ENCODE results near the gene CFAP157. TPM values are rescaled to one million over a fixed set of nuclear protein-coding genes. Genes with fewer than 3 reads are reported as not detected.

Gene CFAP157
- total and polyA plus RNA-seq, 2 of the 13 experiments (the other 11 are each of a cell fraction or from before 2014, with no cell fraction given), result 0.07 TPM; not detected in 1

DNA sequence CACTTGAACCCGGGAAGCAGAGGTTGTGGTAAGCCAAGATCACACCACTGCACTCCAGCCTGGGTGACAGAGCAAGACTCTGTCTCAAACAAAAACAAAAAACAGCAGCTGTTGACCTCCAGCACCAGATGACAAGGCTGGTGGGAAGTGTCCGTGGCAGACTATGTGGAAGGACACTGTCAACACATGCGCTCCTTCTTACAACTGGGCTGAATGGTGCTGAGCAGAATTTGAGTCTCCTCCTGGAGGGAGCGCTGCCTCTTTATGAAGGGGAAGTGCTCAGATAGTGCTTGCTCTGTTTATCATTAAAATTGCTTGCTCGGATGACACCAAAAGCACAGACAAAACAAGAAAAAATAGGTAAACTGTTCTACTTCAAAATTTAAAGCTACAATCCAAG lies 9.2 kb upstream of the CFAP157 start:
- Histone ChIP-seq H3K36me3 (replicated peaks in 1 of 2; ENCODE audit: control insufficient read depth in 1 of 2, insufficient read depth in 2 of 2, low read length in 2 of 2) (no peaks in the 10 kb centered on the region), H4K20me1 (ENCODE audit: insufficient read depth, low read length) (no peaks in the 10 kb centered on the region), H3K4me2 (ENCODE audit: low read depth, low read length) (no peak overlapping the region), H3K9ac (ENCODE audit: insufficient read depth, low read depth, low read length) (no peak overlapping the region), H3K4me3 (replicated peaks in 1 of 3; ENCODE audit: insufficient read depth in 1 of 3, low read depth in 2 of 3, low read length in 3 of 3) (no peak overlapping the region), H3K9me3 (ENCODE audit: low read length) (no peaks in the 10 kb centered on the region), H3K27me3 (ENCODE audit: control insufficient read depth in 1 of 2, insufficient read depth in 2 of 2, low read length in 2 of 2) (no peaks in the 10 kb centered on the region), H2AFZ (ENCODE audit: low read length) (no peak overlapping the region), H3K27ac (ENCODE audit: extremely low read length, insufficient read depth, low read length) (no peak overlapping the region), H3K79me2 (ENCODE audit: insufficient read depth, low read length) (no peaks in the 10 kb centered on the region), H3K4me1 (ENCODE audit: insufficient read depth, low read length) (peaks cover 10% of the 10 kb centered on the region; the same call in 1 of the 2 replicates)
- BruUV-seq (replicated peaks), result no TSS peak
- 53% methylated on average over 5 of the region's 5 CpGs for WGBS (ENCODE audit: low lambda C conversion rate)
- DNase-seq (ENCODE audit: low spot score), result no peak
- CTCF ChIA-PET (ENCODE audit: low intra/inter-chr PET ratio, low total read pairs), result no interaction called here
- intact Hi-C loops (cut with micrococcal nuclease; ENCODE audit: unreplicated experiment), result no loop called here
- in situ Hi-C loops (cut with HindIII; ENCODE audit: extremely low pct_ligation_motif_present, low pct_unique_long_range_greater_than_20kb), result no loop called here
- POLR2A ChIA-PET, result no interaction called here
- FAIRE-seq, result no peak
- ATAC-seq, result no peak
- TF ChIP-seq, protein P1, sequence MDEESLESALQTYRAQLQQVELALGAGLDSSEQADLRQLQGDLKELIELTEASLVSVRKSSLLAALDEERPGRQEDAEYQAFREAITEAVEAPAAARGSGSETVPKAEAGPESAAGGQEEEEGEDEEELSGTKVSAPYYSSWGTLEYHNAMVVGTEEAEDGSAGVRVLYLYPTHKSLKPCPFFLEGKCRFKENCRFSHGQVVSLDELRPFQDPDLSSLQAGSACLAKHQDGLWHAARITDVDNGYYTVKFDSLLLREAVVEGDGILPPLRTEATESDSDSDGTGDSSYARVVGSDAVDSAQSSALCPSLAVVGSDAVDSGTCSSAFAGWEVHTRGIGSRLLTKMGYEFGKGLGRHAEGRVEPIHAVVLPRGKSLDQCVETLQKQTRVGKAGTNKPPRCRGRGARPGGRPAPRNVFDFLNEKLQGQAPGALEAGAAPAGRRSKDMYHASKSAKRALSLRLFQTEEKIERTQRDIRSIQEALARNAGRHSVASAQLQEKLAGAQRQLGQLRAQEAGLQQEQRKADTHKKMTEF (CRISPR knock-in tag; IDR thresholded peaks at IDR 0.05), result no peak
- no peak for TF ChIP-seq ELF4 (CRISPR knock-in tag; IDR thresholded peaks at IDR 0.05; ENCODE audit: borderline replicate concordance)
- no peak for TF ChIP-seq ZNF660 (CRISPR knock-in tag; IDR thresholded peaks at IDR 0.05; ENCODE audit: borderline replicate concordance, low read depth)
- TF ChIP-seq HDAC6 (IDR thresholded peaks at IDR 0.05; ENCODE audit: low read depth, low read length), result no peak
- no peak for TF ChIP-seq ZNF780A (CRISPR knock-in tag; IDR thresholded peaks at IDR 0.05)
- TF ChIP-seq MED1 (CRISPR knock-in tag; IDR thresholded peaks at IDR 0.05), result no peak
- TF ChIP-seq, protein P2, sequence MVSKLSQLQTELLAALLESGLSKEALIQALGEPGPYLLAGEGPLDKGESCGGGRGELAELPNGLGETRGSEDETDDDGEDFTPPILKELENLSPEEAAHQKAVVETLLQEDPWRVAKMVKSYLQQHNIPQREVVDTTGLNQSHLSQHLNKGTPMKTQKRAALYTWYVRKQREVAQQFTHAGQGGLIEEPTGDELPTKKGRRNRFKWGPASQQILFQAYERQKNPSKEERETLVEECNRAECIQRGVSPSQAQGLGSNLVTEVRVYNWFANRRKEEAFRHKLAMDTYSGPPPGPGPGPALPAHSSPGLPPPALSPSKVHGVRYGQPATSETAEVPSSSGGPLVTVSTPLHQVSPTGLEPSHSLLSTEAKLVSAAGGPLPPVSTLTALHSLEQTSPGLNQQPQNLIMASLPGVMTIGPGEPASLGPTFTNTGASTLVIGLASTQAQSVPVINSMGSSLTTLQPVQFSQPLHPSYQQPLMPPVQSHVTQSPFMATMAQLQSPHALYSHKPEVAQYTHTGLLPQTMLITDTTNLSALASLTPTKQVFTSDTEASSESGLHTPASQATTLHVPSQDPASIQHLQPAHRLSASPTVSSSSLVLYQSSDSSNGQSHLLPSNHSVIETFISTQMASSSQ (IDR thresholded peaks at IDR 0.05; ENCODE audit: low read depth), result no peak
- TF ChIP-seq, protein P2 (CRISPR knock-in tag; IDR thresholded peaks at IDR 0.05; ENCODE audit: borderline replicate concordance), result no peak
- no peak for TF ChIP-seq CEBPB (IDR thresholded peaks at IDR 0.05; ENCODE audit: borderline replicate concordance, low read depth, low read length)
- TF ChIP-seq, protein P3, sequence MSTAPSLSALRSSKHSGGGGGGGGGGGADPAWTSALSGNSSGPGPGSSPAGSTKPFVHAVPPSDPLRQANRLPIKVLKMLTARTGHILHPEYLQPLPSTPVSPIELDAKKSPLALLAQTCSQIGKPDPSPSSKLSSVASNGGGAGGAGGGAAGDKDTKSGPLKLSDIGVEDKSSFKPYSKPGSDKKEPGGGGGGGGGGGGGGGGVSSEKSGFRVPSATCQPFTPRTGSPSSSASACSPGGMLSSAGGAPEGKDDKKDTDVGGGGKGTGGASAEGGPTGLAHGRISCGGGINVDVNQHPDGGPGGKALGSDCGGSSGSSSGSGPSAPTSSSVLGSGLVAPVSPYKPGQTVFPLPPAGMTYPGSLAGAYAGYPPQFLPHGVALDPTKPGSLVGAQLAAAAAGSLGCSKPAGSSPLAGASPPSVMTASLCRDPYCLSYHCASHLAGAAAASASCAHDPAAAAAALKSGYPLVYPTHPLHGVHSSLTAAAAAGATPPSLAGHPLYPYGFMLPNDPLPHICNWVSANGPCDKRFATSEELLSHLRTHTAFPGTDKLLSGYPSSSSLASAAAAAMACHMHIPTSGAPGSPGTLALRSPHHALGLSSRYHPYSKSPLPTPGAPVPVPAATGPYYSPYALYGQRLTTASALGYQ (CRISPR knock-in tag; IDR thresholded peaks at IDR 0.05), result no peak
- TF ChIP-seq, protein P4, sequence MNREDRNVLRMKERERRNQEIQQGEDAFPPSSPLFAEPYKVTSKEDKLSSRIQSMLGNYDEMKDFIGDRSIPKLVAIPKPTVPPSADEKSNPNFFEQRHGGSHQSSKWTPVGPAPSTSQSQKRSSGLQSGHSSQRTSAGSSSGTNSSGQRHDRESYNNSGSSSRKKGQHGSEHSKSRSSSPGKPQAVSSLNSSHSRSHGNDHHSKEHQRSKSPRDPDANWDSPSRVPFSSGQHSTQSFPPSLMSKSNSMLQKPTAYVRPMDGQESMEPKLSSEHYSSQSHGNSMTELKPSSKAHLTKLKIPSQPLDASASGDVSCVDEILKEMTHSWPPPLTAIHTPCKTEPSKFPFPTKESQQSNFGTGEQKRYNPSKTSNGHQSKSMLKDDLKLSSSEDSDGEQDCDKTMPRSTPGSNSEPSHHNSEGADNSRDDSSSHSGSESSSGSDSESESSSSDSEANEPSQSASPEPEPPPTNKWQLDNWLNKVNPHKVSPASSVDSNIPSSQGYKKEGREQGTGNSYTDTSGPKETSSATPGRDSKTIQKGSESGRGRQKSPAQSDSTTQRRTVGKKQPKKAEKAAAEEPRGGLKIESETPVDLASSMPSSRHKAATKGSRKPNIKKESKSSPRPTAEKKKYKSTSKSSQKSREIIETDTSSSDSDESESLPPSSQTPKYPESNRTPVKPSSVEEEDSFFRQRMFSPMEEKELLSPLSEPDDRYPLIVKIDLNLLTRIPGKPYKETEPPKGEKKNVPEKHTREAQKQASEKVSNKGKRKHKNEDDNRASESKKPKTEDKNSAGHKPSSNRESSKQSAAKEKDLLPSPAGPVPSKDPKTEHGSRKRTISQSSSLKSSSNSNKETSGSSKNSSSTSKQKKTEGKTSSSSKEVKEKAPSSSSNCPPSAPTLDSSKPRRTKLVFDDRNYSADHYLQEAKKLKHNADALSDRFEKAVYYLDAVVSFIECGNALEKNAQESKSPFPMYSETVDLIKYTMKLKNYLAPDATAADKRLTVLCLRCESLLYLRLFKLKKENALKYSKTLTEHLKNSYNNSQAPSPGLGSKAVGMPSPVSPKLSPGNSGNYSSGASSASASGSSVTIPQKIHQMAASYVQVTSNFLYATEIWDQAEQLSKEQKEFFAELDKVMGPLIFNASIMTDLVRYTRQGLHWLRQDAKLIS (CRISPR knock-in tag; IDR thresholded peaks at IDR 0.05), result no peak
- no peak for TF ChIP-seq ZEB1 (IDR thresholded peaks at IDR 0.05; ENCODE audit: insufficient replicate concordance, low read depth)
- no peak for TF ChIP-seq KLF15 (CRISPR knock-in tag; IDR thresholded peaks at IDR 0.05; ENCODE audit: borderline replicate concordance)
- no peak for TF ChIP-seq FOXO1 (CRISPR knock-in tag; IDR thresholded peaks at IDR 0.05)
